Right atrium auricular region (tissue), 2 donors: ENCODE data around the gene NIPAL1. TPM values are rescaled to one million over a fixed set of nuclear protein-coding genes. Genes with fewer than 3 reads are reported as not detected.

ENCODE experiments used
- DNase-seq: peaks from one replicate; pipeline ENCODE4 v3.0.0-alpha.2; 2019; ENCODE audit warnings: low spot score
- H3K27ac ChIP-seq, 2 donors: fragments of 200-600 bp; sonication (generic); 1 replicate in 1 of 2; 2 replicates in 1 of 2; pipeline ENCODE4 v1.5.1; 2016 to 2019
- H3K27me3 ChIP-seq, 2 donors: fragments of 200-600 bp; sonication (generic); one replicate each; pipeline versions ENCODE4 v1.5.1 to v1.6.0; 2017 to 2019
- H3K36me3 ChIP-seq: fragments of 200-600 bp; sonication (generic); one replicate; pipeline ENCODE4 v1.5.1; 2016
- H3K4me1 ChIP-seq, 2 donors: fragments of 200-600 bp; sonication (generic); one replicate each; pipeline versions ENCODE4 v1.5.1 to v1.6.0; 2017 to 2019
- H3K4me3 ChIP-seq, 2 donors: fragments of 200-600 bp; sonication (generic); 1 replicate in 1 of 2; 2 replicates in 1 of 2; pipeline ENCODE4 v1.5.1; 2017 to 2019; ENCODE audit warnings: mild to moderate bottlenecking in 1 of 2, moderate library complexity in 1 of 2
- H3K9me3 ChIP-seq, 2 donors: fragments of 200-600 bp; sonication (generic); one replicate each; pipeline ENCODE4 v1.5.1; 2019
- total RNA-seq, 2 donors: library from RNA; depleted of rRNA; stranded (reverse); fragments of >200 nt; gene quantifications; one replicate each; pipeline ENCODE4 v1.1.0, GENCODE V29; 2016
- TF ChIP-seq, protein P1 (sequence below), 2 donors: fragments of 200-600 bp; sonication (generic); IDR thresholded peaks; one replicate each; pipeline ENCODE4 v1.5.1; 2019; ENCODE audit warnings: antibody characterized with exemption in 2 of 2

Gene NIPAL1
- total RNA-seq, 2 donors from 2014 or later, result 0.63 to 1.4 TPM

DNA sequence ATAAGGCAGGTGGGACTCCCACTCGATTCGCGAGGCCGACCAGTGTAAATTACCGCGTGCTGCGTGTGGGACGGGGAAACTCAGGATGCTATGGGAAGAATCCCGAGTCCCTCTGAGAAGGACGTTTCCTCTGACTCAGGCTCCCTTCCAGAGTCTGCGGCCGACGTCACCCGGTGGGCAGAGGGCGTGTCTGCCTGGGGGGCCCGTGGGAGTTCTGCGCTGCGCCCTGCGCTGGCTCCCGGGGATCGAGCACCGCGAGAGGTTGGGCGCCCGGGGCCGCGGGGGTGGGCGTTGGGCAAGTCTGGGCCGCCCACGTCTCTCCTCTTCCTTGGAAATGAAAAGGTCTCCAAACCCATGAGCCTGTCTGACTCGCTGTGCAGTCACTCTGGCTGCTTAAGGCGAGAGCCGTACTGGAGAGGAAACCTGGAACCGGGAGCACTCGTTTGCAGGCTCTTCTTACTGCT lies 568 bp downstream of the NIPAL1 start:
- Histone ChIP-seq H3K36me3 (no peaks in the 10 kb centered on the region), H3K9me3 (no peaks in the 10 kb centered on the region), H3K27ac (peak overlapping the region; percentile 63 to 85), H3K4me3 (peak overlapping the region; percentile 66 to 68), H3K27me3 (peaks cover 0 to 4% of the 10 kb centered on the region in 2 donors), H3K4me1 (peaks cover 0 to 18% of the 10 kb centered on the region in 2 donors)
- no peak for DNase-seq
- TF ChIP-seq, protein P1, sequence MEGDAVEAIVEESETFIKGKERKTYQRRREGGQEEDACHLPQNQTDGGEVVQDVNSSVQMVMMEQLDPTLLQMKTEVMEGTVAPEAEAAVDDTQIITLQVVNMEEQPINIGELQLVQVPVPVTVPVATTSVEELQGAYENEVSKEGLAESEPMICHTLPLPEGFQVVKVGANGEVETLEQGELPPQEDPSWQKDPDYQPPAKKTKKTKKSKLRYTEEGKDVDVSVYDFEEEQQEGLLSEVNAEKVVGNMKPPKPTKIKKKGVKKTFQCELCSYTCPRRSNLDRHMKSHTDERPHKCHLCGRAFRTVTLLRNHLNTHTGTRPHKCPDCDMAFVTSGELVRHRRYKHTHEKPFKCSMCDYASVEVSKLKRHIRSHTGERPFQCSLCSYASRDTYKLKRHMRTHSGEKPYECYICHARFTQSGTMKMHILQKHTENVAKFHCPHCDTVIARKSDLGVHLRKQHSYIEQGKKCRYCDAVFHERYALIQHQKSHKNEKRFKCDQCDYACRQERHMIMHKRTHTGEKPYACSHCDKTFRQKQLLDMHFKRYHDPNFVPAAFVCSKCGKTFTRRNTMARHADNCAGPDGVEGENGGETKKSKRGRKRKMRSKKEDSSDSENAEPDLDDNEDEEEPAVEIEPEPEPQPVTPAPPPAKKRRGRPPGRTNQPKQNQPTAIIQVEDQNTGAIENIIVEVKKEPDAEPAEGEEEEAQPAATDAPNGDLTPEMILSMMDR (IDR thresholded peaks at IDR 0.05), result no peak

DNA sequence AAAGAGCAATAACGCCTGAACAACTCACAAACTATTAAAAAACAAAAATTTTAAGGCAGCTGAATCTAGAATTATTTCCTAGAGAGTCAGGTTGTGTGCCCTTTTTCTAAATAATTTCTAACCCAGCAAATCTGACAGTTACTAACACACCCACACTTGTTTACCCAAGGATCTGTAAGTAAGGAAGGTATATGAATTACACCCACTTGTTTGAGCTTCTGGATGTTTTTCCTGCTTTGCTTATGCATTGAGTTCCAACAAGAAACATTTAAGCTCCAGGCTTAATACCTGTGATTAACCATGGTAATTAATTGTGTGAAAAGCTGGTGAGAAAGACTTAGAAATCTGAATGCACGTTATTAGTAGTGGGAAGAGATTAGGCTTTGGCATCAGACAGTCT lies 1.5 kb downstream of the NIPAL1 start:
- H3K9me3 ChIP-seq, result no peaks in the 10 kb centered on the region
- no peak overlapping the region for H3K27ac ChIP-seq
- DNase-seq, result no peak
- H3K4me1 ChIP-seq, result peaks cover 0 to 18% of the 10 kb centered on the region in 2 donors
- peaks cover 0 to 4% of the 10 kb centered on the region in 2 donors for H3K27me3 ChIP-seq
- TF ChIP-seq, protein P1 (IDR thresholded peaks at IDR 0.05), result no peak
- H3K36me3 ChIP-seq, result no peaks in the 10 kb centered on the region
- no peak overlapping the region for H3K4me3 ChIP-seq

DNA sequence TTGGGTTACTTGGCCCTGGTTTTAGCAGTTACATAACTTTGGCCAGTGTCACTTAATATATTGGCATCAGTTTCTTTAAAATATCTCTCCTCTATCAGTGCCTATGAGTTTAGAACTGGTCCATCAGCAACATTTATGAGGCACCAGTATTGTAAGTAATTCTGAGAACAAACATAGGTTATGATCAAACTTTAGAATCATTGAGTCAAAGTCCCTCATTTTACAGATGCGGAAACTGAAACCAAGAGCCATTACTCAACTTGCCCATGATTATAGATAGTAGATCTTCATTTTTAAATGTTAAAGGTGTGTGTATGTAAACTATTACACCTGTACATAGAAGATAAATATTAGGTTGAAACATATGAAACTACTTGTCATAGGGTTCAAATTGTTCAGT lies 4.5 kb downstream of the NIPAL1 start:
- no peak overlapping the region for H3K4me3 ChIP-seq
- DNase-seq, result no peak
- no peak overlapping the region for H3K27ac ChIP-seq
- H3K9me3 ChIP-seq, result no peaks in the 10 kb centered on the region
- no peaks in the 10 kb centered on the region for H3K36me3 ChIP-seq
- H3K4me1 ChIP-seq, result peaks cover 0 to 13% of the 10 kb centered on the region in 2 donors
- TF ChIP-seq, protein P1 (IDR thresholded peaks at IDR 0.05), result no peak
- peaks cover 0 to 4% of the 10 kb centered on the region in 2 donors for H3K27me3 ChIP-seq

DNA sequence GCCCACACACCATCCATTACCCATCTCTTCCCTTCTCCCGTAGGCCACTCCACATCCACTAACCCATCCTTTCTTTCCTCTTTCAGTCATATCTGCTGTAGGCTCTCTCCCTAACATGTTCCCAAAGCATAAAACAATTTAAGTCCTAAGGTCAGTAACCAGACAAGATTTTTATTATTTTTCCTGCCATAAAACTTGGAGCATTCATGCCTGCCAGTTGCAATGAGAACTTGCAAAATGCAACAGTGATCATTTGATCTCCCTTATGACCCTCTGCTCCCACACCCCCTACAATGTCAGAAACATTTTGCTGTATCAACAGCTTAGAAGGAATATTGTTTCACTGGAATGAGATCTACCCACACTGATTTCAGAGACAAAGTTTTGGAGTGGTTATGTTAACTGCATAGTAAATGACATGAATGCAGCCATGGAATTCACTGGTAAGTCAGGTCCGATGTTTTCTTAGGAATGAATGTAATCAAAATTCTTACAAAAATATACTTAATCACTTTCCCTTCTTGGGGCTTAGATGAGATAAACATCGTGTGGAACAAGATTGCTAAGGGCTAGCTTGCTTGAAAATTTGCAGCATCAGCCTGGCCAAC lies 5.7 kb downstream of the NIPAL1 start:
- Histone ChIP-seq H3K27ac (no peak overlapping the region), H3K4me1 (peaks cover 0 to 3% of the 10 kb centered on the region in 2 donors), H3K9me3 (no peaks in the 10 kb centered on the region), H3K27me3 (peaks cover 0 to 4% of the 10 kb centered on the region in 2 donors), H3K4me3 (no peak overlapping the region), H3K36me3 (no peaks in the 10 kb centered on the region)
- no peak for DNase-seq
- TF ChIP-seq, protein P1 (IDR thresholded peaks at IDR 0.05), result no peak

DNA sequence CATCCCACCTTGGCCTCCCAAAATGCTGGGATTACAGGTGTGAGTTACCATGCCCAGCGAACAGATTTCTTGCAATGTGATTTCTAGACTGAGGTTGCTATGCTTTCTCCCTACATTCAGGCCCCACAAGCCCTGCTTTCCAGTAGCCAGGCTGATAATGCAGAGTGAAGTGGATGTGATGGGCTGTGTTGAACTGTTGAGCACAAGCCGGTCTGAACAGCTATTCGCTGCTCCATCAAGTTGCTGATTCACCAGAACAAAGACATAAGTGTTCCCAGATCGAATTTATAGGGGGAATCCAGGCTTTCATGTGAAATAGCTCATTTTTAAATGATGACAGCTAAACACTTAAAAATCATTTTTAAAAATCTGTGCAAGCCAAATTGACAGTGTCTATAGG lies 8.0 kb downstream of the NIPAL1 start:
- no peaks in the 10 kb centered on the region for H3K36me3 ChIP-seq
- TF ChIP-seq, protein P1 (IDR thresholded peaks at IDR 0.05), result no peak
- H3K9me3 ChIP-seq, result no peaks in the 10 kb centered on the region
- no peak overlapping the region for H3K4me3 ChIP-seq
- no peak for DNase-seq
- H3K4me1 ChIP-seq, result no peaks in the 10 kb centered on the region
- H3K27ac ChIP-seq, result no peak overlapping the region
- no peaks in the 10 kb centered on the region for H3K27me3 ChIP-seq

DNA sequence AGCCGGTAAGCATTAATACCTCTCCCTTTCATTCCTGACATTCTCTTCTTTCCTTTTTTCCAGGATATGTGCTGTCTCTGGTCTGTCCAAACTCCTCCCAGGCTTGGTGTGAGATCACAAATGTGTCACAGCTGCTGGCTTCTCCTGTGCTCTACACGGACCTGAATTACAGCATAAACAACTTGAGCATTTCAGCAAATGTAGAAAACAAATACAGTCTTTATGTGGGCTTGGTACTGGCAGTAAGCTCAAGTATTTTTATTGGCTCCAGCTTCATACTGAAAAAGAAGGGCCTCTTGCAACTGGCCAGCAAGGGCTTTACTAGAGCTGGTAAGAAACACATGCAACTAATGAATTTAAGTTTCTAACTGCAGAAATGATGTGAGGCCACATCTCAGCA lies 8.4 kb downstream of the NIPAL1 start:
- TF ChIP-seq, protein P1 (IDR thresholded peaks at IDR 0.05), result no peak
- Histone ChIP-seq H3K36me3 (no peaks in the 10 kb centered on the region), H3K27me3 (no peaks in the 10 kb centered on the region), H3K4me3 (no peak overlapping the region), H3K4me1 (no peaks in the 10 kb centered on the region), H3K27ac (no peak overlapping the region), H3K9me3 (no peaks in the 10 kb centered on the region)
- DNase-seq, result no peak
